GM18499 (cell line): Measurements from ENCODE around the gene CA7.
"Not testable (repeated sequence)": the region's sequence is repeated elsewhere in the genome, so short reads cannot be mapped to it uniquely, and the experiment has no call there.

Experiments
- ATAC-seq: cut with Tn5 transposase; IDR thresholded peaks from one replicate; pipeline ENCODE4 v1.9.1; 2021; ENCODE audit warnings: moderate number of reproducible peaks; ENCODE audit not compliant: insufficient read depth, unreplicated experiment

The CA7 gene

DNA sequence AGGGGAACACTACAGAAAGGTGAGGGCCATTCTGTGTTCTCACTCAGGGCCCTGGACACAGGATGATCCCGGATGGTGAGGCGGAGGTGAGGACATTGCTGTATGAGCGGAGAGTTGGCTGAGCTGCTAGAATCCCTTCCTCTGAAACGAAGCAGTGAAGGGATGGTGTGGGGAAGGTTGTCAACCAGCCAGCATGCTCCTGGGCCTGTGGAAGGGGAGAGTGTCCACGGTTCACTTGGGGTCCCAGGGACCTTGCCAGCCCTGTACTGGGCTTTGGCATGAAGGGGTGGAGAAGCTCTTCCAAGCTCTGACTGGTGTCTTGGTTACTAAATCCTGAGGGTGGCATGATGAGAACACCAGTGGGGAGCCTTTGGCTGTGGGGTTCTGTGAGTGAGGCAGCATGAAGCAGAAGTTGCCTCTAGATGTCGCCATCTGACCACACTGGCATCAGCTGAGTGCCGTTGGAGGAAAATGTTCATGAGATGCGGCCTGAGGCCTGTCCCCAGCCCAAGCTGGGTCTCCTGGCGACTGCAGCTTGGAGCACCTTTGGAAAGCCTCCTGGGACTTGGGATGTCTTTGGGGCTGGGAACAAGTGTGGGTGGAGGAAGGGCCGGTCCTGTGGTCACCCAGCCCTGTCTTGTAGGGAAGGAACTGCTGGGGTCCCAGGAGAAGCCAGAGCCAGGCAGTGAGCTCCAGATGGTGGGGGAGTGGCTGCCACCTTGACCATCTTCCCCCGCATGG is 50.9 kb downstream of the CA7 start:
- ATAC-seq = no peak

DNA sequence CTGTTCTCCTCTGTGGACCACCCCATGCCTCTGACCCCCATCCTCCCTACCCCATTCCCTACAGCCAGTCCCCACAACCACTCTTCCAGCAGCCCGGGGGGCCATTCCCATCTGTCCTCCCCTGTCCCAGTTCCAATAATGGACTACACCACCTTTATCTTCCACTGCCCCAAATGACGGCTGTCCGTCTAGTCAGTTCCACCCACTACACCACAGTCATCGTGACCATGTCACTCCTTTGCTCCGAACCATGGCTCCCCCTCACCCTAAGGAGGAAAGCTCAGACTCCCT is 51.4 kb downstream of the CA7 start:
- ATAC-seq = no peak

DNA sequence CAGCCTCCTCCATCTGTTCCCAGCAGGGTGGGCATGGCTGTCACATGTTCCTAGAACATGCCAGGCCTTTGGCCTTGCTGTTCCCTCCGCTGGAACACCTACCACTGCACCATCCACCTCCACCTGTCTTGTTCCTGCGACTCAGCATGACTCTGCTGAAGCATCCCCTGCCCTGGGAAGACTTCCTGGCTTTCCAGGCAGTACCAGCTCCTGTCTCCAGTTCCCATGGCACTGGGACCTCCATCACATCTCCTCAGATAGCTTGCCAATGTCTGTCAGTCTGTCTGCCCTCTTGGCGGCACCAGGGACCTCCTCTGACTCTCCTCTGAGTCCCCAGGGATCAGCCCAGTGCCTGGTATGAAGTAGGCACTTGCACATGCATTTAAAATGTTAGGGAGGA is 51.8 kb downstream of the CA7 start:
- no peak for ATAC-seq

DNA sequence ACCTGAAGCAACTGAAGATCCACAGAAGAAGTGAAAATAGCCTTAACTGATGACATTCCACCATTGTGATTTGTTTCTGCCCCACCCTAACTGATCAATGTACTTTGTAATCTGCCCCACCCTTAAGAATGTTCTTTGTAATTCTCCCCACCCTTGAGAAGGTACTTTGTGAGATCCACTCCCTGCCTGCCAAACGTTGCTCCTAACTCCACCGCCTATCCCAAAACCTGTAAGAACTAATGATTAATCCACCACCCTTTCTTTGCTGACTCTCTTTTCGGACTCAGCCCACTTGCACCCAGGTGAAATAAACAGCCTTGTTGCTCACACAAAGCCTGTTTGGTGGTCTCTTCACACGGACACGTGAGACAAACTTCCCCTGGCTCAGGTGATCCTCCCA is 52.5 kb downstream of the CA7 start:
- ATAC-seq = not testable (repeated sequence)

DNA sequence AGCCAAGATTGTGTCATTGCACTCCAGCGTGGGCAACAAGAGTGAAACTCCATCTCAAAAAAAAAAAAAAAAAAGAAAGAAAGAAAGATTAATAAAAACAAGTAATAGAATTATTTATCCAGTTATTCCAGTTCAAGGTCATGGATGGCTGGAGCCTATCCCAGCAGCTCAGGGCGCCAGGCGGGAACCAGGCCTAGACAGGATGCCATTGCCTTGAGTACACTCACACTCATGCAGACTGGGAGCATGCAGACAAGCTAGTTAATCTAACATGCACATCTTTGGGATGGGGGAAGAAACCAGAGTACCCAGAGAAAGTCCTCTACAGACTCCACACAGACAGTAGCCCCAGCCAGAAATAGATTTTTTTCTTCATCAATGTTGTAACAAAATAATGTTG is 54.0 kb downstream of the CA7 start:
- no peak for ATAC-seq

DNA sequence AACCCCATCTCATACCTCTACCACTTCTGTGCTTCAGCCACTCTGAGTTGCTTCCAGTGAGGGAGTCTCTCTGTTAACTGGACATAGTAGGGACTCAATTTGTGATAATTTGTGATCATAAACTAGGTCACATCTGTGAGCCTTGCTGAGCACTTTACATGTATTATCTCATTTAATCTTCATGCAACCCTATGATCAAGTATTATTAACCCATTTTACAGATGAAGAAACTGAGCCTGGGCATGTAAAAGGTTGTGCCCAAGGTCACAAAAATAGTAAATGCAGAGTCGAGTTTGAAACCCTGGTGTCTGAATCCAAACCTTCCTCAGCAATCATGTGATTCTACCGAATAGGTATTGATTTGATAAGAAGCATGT is 54.7 kb downstream of the CA7 start:
- ATAC-seq = no peak

DNA sequence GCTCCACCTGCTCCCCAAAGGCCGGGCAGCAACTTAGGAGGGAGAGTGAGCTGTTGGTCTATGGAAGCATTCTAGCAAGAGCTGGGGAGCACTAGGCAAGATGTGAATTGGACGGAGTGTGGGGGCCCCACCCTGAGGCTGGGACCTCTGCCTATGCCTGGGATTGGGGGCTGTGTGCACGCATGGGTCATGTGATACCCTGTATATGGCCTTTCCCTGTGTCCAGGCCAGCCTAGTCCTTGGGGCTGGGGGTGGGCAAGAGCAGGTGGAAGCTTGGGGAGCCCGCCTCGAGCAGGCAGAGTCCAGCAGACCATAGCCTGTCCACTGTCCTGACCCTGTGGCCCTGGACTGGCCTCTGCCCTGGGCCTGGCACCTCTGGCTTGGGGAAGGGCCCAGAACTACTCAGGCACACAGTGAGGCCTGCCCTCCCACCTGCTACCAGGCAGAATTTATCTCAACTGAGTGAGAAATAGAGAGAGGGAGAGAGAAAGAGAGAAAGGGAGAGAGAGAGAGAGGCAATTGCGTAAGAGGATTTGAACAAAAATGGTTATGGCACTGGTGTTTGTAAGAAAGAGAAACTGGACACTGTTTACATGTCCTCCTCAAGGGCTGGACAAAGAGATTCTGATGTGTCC is 55.2 kb downstream of the CA7 start:
- ATAC-seq = no peak

DNA sequence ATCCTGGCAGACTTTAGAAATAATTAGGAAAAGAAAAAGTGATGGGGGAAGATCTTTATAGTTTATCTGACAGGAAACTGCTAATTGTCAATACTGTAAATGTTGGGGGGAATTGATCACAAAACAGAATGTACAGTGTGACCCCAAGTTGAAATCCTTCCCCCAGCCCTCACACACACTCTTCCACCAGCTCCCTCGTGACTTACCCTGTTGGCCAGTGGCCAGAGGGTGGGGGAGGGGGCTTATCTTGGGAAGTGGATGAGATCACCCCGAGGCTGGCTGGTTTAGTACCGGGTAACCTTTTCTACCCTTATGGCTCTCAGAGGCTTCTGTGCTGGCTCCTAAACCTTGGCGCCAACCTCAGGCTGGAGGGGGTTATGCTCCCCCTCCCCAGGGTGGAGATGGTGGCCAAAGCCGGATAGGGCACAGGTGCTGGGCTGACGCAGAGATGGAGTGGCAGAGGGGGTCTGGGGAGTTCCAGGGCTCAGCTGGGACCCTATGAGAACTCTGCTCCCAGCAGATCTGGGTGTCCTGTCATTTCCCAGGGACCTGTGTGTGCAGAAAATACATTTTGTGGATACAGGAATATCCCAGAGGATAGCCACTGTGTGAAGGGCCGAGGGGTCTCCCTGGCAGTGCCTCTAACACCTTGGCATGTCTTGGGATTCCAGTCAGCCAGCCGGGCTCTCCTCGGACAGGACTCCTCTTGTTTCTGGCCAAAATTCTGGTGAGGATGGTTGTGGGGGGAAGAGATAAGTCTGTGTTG is 55.9 kb downstream of the CA7 start:
- no peak for ATAC-seq

DNA sequence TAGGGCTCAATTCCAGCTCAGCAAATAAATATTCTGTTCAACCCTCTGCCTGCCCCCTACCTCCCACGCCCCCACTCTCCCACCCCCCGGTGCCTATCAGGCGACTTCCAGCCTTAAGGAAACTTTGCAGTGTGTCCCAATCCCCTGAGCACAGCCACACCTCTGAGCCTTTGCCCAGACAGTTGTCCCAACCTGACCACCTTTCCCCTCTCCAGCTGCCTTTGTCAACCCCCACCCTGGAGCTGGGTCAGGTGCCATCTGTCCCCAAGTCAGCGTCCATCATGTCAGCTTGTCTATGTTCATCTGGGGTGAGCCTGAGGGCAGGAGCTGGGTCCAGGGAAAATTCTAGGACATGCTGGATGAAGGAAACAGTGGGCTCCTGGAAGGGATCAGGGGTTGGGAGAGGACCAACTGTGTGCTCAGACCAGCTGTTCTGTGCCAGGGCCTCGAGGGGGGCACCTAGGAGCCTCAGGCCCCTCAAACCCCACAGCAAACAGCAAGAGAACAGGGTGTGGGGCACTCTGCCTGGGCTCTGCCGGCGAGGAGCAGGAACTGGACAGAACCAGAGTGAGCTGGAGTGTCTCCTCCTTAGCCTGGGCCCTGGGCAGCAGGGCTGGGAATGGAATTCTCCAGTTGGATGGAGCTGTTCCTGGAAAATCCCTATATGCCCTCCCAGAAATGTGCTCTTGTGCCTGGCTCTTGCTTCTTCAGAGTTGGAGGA is 56.7 kb downstream of the CA7 start:
- ATAC-seq = no peak

DNA sequence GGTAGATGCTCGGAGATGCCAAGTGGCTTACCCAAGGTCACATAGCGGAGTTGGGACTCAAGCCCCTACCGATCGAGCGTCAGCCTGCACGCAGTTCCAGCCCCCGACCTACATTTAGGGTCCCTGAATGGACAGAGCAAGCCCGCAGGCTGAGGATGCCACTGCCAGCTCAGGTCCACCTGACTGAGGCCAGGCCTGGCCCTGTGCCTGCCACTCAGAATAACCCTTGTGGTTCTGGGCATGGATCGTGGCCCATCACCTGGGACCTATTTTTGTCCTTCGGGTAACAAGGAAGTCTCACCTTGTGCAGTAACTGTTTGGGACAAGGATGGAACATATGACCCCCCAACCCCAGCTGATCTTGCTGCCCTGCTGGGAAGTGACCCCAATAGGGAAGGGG is 57.4 kb downstream of the CA7 start:
- ATAC-seq = no peak

DNA sequence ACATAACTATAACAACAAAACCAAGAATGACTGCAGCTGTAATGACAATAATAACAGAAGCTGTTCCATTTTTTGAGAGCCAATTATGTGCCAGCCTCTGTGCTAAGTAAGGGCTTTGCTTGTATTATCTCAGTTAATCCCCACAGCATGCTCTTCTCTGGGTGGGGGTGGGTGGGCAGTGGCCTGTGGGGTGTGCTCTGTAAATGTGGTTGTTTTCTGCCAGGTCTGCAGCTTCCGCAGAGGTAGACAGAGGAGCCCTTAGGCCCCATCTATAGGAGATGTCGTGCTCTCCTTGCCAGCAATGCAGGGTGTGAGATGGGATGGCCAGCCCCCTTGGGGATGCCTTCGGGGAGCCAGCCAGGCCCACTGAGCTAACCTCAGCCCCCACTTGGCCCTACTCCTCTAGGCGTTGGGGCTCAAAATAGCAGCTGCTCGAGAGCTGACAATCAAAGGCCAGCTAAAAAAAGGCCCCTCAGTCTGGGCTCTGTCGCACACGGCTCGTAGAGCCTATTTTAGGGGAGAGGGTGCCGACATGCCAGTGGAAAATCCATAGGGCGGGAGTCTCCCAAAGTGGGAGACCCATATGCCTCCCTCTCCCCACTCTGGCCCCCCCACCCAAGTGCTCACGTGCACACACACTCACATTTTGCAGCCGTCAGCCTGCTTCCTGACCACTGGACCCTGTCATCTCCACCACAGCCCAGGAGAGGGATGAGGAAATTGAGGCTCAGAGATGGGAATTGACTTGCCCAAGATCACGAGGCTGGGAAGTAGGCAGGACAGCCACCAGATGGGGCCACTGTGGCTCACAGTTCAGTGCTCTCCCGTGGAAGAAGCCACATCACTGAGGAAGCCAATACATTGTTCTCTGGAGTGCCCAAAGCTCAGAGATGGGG is 58.7 kb downstream of the CA7 start:
- no peak for ATAC-seq
